Thyroid gland (tissue), 4 donors: ENCODE measurements around the gene ARFGEF3.

Source experiments
- CTCF ChIP-seq, 6 experiments: fragments of 200-600 bp in 3 of 6; fragments of 450-650 bp in 3 of 6; sonication (generic) in 3 of 6; IDR thresholded peaks; one replicate each; pipeline ENCODE4 v1.5.1; 2016 to 2019; ENCODE audit warnings: antibody characterized with exemption in 6 of 6, mild to moderate bottlenecking in 2 of 6, inconsistent platforms in 1 of 6, moderate library complexity in 1 of 6
- POLR2A ChIP-seq, 2 donors: fragments of 450-650 bp; IDR thresholded peaks; one replicate each; pipeline ENCODE4 v1.6.1; 2017; ENCODE audit warnings: antibody characterized with exemption in 2 of 2, mild to moderate bottlenecking in 2 of 2, moderate library complexity in 1 of 2

- TF ChIP-seq CTCF (IDR thresholded peaks at IDR 0.05) (no peak), POLR2A (IDR thresholded peaks at IDR 0.05) (no peak)
Observed at GRCh38 chr6:138145402-138145801, 16.3 kb upstream of the ARFGEF3 start.
